HG03469 (cell line): Measurements from ENCODE around the gene GRID1.
"Not testable (repeated sequence)": the region's sequence is repeated elsewhere in the genome, so short reads cannot be mapped to it uniquely, and the experiment has no call there.

Experiments used
- ATAC-seq: cut with Tn5 transposase; IDR thresholded peaks from one replicate; pipeline ENCODE4 v1.9.1; 2021; ENCODE audit warnings: mild to moderate bottlenecking, moderate library complexity, moderate number of reproducible peaks; ENCODE audit not compliant: unreplicated experiment

GRID1 gene

GRCh38 chr10:86123715-86124114 is 242.9 kb downstream of the GRID1 start:
- ATAC-seq: no peak

DNA sequence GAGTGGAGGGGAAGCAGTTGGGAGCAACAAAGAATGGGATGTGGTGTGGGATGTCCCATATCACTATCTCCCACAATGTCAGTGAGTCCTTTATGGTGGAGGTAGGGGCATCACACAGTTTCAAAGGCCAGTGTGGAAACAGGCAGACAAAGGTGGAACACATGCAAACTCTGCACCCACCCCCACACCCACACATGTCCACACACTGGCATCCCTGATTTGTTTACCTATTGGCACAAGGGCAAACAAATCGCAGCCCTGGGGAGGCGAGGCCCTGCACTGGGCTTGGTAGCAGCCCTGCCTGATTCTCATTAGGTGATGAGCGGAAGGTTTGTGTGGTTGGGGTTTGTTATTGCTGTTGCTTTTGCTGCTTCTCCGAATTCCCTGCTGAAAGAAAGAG is 243.3 kb downstream of the GRID1 start:
- no peak for ATAC-seq

DNA sequence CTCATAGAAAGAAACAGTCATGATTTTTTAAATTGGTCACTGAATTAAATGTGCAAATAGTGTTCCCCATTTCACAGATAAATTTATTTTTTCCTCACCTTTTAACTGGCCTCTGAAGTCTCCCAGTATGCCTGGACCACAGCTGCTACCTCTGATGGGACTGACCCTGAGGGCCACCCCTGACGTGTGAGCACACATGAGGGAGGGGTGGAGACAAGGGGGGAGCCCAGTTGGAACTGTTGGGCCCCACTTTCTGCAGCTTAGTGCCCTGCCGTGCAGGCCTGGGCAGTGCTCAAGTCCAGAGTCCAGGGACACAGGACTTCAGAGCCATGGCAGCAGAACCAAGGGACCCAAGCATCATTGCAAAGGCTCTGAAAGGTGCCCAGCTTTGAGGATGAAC is 243.9 kb downstream of the GRID1 start:
- ATAC-seq: no peak

- ATAC-seq: no peak
Observed at GRCh38 chr10:86121200-86121599, 245.4 kb downstream of the GRID1 start.

- ATAC-seq: no peak
Observed at GRCh38 chr10:86117051-86117450, 249.5 kb downstream of the GRID1 start.

DNA sequence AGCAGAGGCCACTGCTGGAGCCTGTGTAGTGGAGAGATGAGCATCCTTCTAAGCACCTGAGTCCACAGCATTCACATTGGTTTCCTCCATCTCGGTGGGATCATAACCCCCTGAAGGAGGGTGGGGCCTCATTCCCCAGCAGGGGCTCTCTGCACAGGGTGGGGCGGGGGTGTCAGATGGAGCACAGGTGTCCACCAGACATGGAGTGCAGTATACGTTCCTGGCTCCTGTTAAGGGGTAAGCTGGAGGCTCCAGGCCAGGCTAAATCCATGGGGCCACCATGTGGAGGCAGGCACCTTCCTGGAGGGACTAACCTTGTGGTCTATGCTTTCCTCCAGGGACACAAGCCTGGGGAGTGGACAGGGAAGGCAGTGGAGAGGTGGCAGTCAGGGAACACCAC is 252.6 kb downstream of the GRID1 start:
- no peak for ATAC-seq

GRCh38 chr10:86113501-86113900 is 253.1 kb downstream of the GRID1 start:
- no peak for ATAC-seq

DNA sequence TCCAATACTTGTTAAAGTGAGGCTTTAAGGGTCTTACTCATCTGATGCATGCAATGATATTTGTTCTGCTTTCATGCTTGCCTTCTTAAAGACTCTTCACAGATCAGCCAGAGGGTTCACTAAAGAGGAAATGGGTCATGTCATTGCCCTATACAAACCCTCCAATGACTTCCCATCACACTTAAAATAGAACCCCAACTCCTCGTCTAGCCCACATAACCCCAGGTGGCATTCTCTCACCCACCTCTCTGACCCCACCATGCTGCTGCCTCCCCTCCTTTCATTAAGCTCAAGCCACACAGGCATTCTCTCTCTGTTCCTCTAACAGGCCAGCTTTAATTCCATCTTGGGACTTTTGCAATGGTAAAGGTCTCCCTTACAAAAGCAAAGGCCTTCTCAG is 253.6 kb downstream of the GRID1 start:
- no peak for ATAC-seq

GRCh38 chr10:86111902-86112545 is 254.6 kb downstream of the GRID1 start:
- no peak for ATAC-seq

- no peak for ATAC-seq
Observed at GRCh38 chr10:86110156-86110786, 256.3 kb downstream of the GRID1 start.

GRCh38 chr10:86109421-86109820 is 257.2 kb downstream of the GRID1 start:
- no peak for ATAC-seq

DNA sequence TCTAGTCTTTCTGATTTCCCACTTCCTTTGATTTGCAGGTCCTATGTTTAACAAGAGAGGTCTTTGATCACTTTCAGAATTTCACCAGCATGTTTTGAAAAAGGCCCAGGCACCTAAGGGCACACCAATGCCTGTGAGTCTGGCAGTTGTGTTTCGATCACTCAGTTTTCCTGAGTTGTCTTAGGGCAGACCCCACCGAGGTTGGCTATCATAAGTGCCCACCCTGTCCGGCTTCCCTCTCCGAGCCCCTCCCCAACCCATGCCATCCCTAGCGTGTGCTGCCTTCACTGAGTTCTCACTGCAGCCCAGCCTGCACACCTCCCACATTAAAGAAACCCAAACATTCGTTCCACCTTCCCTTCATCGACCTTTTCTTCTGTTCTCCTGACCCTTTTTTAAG is 257.9 kb downstream of the GRID1 start:
- no peak for ATAC-seq

DNA sequence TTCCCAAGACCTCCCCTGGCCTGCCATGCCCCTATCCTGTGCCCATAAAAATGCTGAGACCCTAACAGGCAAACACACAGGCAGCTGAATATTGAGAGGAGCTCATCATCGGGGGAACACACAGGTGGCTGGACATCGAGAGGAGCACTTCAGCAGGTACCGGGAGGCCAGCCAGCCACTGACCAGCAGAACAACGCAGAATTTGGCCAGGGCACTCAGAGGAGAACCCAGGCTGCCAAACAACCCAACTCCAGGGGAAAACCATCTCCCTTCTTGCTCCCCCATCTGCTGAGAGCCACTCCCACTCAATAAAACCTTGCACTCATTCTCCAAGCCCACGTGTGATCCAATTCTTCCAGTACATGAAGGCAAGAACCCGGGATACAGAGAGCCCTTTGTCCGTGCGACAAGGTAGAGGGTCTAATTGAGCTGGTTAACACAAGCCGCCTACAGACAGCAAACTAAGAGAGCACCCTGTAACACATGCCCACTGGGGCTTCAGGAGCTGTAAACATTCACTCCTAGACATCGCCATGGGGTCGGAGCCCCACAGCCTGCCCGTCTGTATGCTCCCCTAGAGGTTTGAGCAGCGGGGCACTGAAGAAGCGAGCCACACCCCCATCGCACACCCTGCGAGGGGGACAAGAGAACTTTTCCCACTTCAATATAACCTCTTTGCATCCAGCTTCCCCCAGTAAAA is 258.8 kb downstream of the GRID1 start:
- ATAC-seq: not testable (repeated sequence)

DNA sequence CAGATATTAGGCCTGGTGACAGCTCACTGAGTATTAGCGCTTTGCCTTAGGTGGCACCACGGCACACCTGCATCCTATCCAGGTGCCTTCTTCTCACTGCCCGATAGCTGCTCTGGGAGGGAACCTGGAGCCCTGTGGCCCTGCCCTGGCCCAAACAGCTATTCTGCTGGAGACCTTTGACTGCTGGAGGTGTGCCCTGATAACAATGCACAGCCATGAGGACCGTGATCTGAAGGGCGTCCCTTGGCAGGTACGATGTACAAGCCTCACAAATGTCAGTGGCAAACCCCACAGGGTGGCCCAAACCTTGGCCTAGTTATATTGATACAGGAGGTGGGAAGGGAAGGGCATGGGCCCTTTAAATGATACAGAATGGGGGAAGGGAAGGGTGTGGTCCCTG is 259.5 kb downstream of the GRID1 start:
- no peak for ATAC-seq

DNA sequence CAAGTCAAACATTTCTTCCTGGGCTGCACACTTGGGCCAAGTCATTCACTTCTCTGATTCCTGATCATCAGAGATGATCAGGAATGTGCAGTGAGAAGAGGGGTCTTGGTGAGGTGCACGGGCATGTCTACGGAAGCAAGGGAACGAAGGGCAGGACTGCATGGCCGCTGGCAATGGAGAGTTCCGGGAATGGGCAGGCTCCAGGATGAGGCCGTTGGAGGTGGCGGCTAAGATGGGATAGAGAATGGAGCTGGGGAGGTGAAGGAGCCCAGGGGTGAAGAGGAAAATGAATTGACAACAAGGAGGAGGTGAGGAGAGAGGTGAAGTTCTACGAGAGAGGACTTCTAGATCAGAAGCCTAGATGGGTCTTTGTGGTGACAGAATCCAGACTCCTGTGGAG is 260.0 kb downstream of the GRID1 start:
- ATAC-seq: no peak

- no peak for ATAC-seq
Observed at GRCh38 chr10:86105640-86106039, 261.0 kb downstream of the GRID1 start.

GRCh38 chr10:86105181-86105580 is 261.4 kb downstream of the GRID1 start:
- ATAC-seq: no peak

DNA sequence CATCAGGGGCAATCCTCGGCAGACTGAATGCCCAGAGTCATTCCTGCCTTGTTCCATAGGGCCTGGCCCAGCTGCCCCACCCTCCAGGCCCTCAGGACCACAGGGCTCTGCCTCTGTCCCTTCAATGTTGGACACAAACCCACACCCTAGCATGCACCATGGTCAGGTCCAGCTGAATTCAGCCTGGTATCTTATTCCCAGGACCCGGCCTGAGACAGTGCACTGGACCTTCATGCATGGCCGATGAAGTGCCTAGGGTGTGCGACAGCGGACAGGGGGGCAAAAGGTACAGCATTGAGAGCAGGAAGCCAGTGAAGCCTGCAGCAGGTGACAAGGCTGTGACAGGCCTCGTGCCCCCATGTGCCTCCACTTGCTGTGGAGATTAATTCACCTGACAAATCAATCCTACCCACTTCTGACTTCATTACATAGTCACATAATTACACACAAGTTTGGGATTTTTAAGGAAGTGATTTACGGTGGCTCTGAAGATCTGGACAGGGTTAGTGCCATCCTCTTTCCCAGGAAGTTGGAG is 261.9 kb downstream of the GRID1 start:
- no peak for ATAC-seq

GRCh38 chr10:86104156-86104555 is 262.4 kb downstream of the GRID1 start:
- ATAC-seq: no peak

DNA sequence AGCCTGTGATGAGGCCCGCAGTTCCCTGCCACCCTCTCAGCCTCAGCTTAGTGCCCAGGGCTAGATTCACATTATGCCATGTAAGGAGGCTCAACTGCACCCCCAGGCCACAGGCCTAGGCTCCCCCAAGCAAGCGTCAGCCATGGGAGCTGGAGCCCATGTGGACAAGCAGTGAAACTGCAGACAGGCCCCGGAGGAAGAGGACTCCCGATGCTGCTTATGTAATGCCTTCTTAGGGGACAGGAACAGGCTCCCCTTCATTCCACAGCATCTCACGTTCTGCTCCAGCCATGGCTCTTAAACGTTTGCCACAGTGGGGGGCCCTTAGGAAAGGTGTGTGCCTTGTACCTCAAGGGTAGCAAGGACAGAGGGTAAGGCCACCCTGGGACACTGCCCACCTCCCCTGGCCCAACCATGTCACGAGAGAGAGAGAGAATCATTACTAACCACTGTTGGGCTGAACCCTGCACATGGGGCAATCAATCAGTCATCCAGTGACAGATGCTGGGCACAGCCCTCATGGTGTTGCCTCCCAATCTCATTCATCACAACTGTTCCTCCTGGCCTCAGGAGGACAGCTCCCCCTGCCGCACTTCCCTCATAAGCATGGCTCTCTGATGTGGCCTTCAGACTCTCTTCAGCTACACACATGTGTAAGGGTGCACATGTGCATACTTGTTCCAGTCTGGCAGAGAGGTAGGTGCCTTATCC is 263.0 kb downstream of the GRID1 start:
- no peak for ATAC-seq

GRCh38 chr10:86102451-86102850 is 264.1 kb downstream of the GRID1 start:
- ATAC-seq: no peak
